Parathyroid adenoma (tissue), 2 donors: Measurements from ENCODE around the gene SHH.

Experiments
- H2AFZ ChIP-seq: fragments of 300-600 bp; sonication (generic); one replicate; pipeline ENCODE4 v1.7.0; 2017; ENCODE audit warnings: antibody characterized with exemption, mild to moderate bottlenecking
- H3K27ac ChIP-seq: fragments of 300-600 bp; sonication (generic); one replicate; pipeline ENCODE4 v1.7.0; 2017
- H3K27me3 ChIP-seq: fragments of 300-600 bp; sonication (generic); one replicate; pipeline ENCODE4 v1.7.0; 2017; ENCODE audit warnings: low read length; ENCODE audit not compliant: control insufficient read depth, insufficient read depth
- H3K36me3 ChIP-seq: fragments of 300-600 bp; sonication (generic); one replicate; pipeline ENCODE4 v1.7.0; 2017; ENCODE audit warnings: low read length; ENCODE audit not compliant: control insufficient read depth, insufficient read depth
- H3K4me1 ChIP-seq: fragments of 300-600 bp; sonication (generic); one replicate; pipeline ENCODE4 v1.7.0; 2017; ENCODE audit warnings: control low read depth
- H3K4me2 ChIP-seq: fragments of 300-600 bp; sonication (generic); one replicate; pipeline ENCODE4 v1.7.0; 2017; ENCODE audit warnings: low read length
- H3K4me3 ChIP-seq: fragments of 300-600 bp; sonication (generic); one replicate; pipeline ENCODE4 v1.7.0; 2017; ENCODE audit warnings: low read depth, low read length
- H3K79me2 ChIP-seq: fragments of 300-600 bp; sonication (generic); one replicate; pipeline ENCODE4 v1.7.0; 2017; ENCODE audit warnings: control low read depth
- H3K9ac ChIP-seq: fragments of 300-600 bp; sonication (generic); one replicate; pipeline ENCODE4 v1.7.0; 2017; ENCODE audit warnings: mild to moderate bottlenecking
- H3K9me3 ChIP-seq: fragments of 300-600 bp; sonication (generic); one replicate; pipeline ENCODE4 v1.7.0; 2017; ENCODE audit warnings: low read length; ENCODE audit not compliant: control insufficient read depth
- CTCF ChIP-seq: fragments of 300-600 bp; sonication (generic); IDR thresholded peaks from one replicate; pipeline ENCODE4 v1.7.0; 2017; ENCODE audit warnings: antibody characterized with exemption, mild to moderate bottlenecking
- donor health status: primary hyperparathyroidism.

Gene SHH

GRCh38 chr7:155797262-155798250 lies 14.7 kb downstream of the SHH start:
- Histone ChIP-seq H3K9me3 (no peaks in the 10 kb centered on the region), H3K36me3 (no peaks in the 10 kb centered on the region), H3K4me1 (no peaks in the 10 kb centered on the region), H3K27me3 (peaks cover 7% of the 10 kb centered on the region), H3K4me2 (no peak overlapping the region), H2AFZ (no peak overlapping the region), H3K79me2 (no peaks in the 10 kb centered on the region), H3K4me3 (no peak overlapping the region), H3K9ac (no peak overlapping the region), H3K27ac (no peak overlapping the region)
- TF ChIP-seq CTCF, result no peak

GRCh38 chr7:155796381-155797261 lies 15.6 kb downstream of the SHH start:
- H3K9ac ChIP-seq, result no peak overlapping the region
- no peaks in the 10 kb centered on the region for H3K9me3 ChIP-seq
- no peaks in the 10 kb centered on the region for H3K79me2 ChIP-seq
- TF ChIP-seq CTCF, result peak; percentile 71
- H3K4me1 ChIP-seq, result no peaks in the 10 kb centered on the region
- peak overlapping the region; percentile 58 for H2AFZ ChIP-seq
- H3K4me2 ChIP-seq, result no peak overlapping the region
- H3K27me3 ChIP-seq, result peaks cover 7% of the 10 kb centered on the region
- H3K27ac ChIP-seq, result no peak overlapping the region
- H3K4me3 ChIP-seq, result no peak overlapping the region
- no peaks in the 10 kb centered on the region for H3K36me3 ChIP-seq

GRCh38 chr7:155795951-155796350 lies 16.3 kb downstream of the SHH start:
- Histone ChIP-seq H2AFZ (no peak overlapping the region), H3K9me3 (no peaks in the 10 kb centered on the region), H3K79me2 (no peaks in the 10 kb centered on the region), H3K9ac (no peak overlapping the region), H3K27ac (no peak overlapping the region), H3K27me3 (peaks cover 7% of the 10 kb centered on the region), H3K36me3 (no peaks in the 10 kb centered on the region), H3K4me2 (no peak overlapping the region), H3K4me3 (no peak overlapping the region), H3K4me1 (no peaks in the 10 kb centered on the region)
- TF ChIP-seq CTCF, result no peak

- Histone ChIP-seq H2AFZ (no peak overlapping the region), H3K4me1 (no peaks in the 10 kb centered on the region), H3K9ac (no peak overlapping the region), H3K9me3 (no peaks in the 10 kb centered on the region), H3K27me3 (peaks cover 7% of the 10 kb centered on the region), H3K27ac (no peak overlapping the region), H3K36me3 (no peaks in the 10 kb centered on the region), H3K4me3 (no peak overlapping the region), H3K79me2 (no peaks in the 10 kb centered on the region), H3K4me2 (no peak overlapping the region)
- no peak for TF ChIP-seq CTCF
Measured at GRCh38 chr7:155795401-155795800, 16.9 kb downstream of the SHH start.
